Prostate gland (tissue), 2 donors: ENCODE measurements around the gene SCN7A.

Source experiments
- POLR2A ChIP-seq: fragments of 450-650 bp; IDR thresholded peaks from one replicate; pipeline ENCODE4 v1.6.1; 2016; ENCODE audit warnings: antibody characterized with exemption, mild to moderate bottlenecking
- TF ChIP-seq, protein P1 (sequence below), 4 experiments: fragments of 200-600 bp in 2 of 4; fragments of 450-650 bp in 2 of 4; sonication (generic) in 2 of 4; IDR thresholded peaks; 1 replicate in 3 of 4; 2 replicates in 1 of 4; pipeline ENCODE4 v1.5.1; 2016 to 2019; ENCODE audit warnings: antibody characterized with exemption in 4 of 4, mild to moderate bottlenecking in 2 of 4, moderate library complexity in 2 of 4

DNA sequence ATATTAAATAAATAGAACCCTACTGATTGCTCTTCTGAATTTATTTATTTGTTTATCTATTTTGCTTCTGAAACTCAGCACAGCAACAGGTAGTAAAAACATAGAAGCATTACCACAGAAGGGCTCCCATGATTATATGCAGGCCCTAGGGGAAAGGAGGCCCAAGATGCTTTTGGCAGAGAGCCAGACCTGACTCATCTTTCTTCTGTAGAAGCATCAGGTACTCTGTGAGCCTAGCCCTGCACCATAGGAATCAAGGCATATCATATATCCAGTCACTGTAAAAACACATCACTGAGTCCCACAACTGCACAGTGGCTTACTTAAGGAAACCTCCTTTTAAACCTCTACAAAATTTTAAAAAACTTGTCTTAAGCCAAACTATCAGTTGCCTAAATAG lies 120.1 kb downstream of the SCN7A start:
- TF ChIP-seq, protein P1, sequence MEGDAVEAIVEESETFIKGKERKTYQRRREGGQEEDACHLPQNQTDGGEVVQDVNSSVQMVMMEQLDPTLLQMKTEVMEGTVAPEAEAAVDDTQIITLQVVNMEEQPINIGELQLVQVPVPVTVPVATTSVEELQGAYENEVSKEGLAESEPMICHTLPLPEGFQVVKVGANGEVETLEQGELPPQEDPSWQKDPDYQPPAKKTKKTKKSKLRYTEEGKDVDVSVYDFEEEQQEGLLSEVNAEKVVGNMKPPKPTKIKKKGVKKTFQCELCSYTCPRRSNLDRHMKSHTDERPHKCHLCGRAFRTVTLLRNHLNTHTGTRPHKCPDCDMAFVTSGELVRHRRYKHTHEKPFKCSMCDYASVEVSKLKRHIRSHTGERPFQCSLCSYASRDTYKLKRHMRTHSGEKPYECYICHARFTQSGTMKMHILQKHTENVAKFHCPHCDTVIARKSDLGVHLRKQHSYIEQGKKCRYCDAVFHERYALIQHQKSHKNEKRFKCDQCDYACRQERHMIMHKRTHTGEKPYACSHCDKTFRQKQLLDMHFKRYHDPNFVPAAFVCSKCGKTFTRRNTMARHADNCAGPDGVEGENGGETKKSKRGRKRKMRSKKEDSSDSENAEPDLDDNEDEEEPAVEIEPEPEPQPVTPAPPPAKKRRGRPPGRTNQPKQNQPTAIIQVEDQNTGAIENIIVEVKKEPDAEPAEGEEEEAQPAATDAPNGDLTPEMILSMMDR (IDR thresholded peaks at IDR 0.05) = no peak
- TF ChIP-seq POLR2A = no peak
